ENCODE measurements around the gene CCDC39.

GRCh38 chr3:180571831-180572598, 107.3 kb downstream of the CCDC39 start:
- TF ChIP-seq, protein P1, sequence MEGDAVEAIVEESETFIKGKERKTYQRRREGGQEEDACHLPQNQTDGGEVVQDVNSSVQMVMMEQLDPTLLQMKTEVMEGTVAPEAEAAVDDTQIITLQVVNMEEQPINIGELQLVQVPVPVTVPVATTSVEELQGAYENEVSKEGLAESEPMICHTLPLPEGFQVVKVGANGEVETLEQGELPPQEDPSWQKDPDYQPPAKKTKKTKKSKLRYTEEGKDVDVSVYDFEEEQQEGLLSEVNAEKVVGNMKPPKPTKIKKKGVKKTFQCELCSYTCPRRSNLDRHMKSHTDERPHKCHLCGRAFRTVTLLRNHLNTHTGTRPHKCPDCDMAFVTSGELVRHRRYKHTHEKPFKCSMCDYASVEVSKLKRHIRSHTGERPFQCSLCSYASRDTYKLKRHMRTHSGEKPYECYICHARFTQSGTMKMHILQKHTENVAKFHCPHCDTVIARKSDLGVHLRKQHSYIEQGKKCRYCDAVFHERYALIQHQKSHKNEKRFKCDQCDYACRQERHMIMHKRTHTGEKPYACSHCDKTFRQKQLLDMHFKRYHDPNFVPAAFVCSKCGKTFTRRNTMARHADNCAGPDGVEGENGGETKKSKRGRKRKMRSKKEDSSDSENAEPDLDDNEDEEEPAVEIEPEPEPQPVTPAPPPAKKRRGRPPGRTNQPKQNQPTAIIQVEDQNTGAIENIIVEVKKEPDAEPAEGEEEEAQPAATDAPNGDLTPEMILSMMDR (IDR thresholded peaks at IDR 0.05): no peak
- no peak for TF ChIP-seq POLR2A (IDR thresholded peaks at IDR 0.05; ENCODE audit: low read length)
- TF ChIP-seq, protein P2, sequence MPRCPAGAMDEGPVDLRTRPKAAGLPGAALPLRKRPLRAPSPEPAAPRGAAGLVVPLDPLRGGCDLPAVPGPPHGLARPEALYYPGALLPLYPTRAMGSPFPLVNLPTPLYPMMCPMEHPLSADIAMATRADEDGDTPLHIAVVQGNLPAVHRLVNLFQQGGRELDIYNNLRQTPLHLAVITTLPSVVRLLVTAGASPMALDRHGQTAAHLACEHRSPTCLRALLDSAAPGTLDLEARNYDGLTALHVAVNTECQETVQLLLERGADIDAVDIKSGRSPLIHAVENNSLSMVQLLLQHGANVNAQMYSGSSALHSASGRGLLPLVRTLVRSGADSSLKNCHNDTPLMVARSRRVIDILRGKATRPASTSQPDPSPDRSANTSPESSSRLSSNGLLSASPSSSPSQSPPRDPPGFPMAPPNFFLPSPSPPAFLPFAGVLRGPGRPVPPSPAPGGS (IDR thresholded peaks at IDR 0.05): no peak
- TF ChIP-seq HDAC2 (IDR thresholded peaks at IDR 0.05): no peak
- TF ChIP-seq EP300 (IDR thresholded peaks at IDR 0.05): no peak
- no peak for TF ChIP-seq SREBF2 (IDR thresholded peaks at IDR 0.05)
- no peak for TF ChIP-seq JUN (IDR thresholded peaks at IDR 0.05)
- TF ChIP-seq MAX (IDR thresholded peaks at IDR 0.05): no peak
- TF ChIP-seq EHMT2 (IDR thresholded peaks at IDR 0.05; ENCODE audit: low read depth): no peak
- no peak for TF ChIP-seq MYC (IDR thresholded peaks at IDR 0.05; ENCODE audit: borderline replicate concordance, low read length)
- no peak for TF ChIP-seq FOXS1 (CRISPR knock-in tag; IDR thresholded peaks at IDR 0.05)
- no peak for TF ChIP-seq CBX2 (IDR thresholded peaks at IDR 0.05; ENCODE audit: borderline replicate concordance, low read depth)
- no peak for TF ChIP-seq RFX5 (IDR thresholded peaks at IDR 0.05)
- no peak for TF ChIP-seq HOXA7 (CRISPR knock-in tag; IDR thresholded peaks at IDR 0.05)
